ENCODE results near the gene NEUROD4. TPM values are rescaled to one million over a fixed set of nuclear protein-coding genes. Genes with fewer than 3 reads are reported as not detected.

Gene NEUROD4
- total RNA-seq, 1 donor from 2014 or later, result 1.6 TPM

GRCh38 chr12:55024575-55024974 lies 4.8 kb downstream of the NEUROD4 start:
- Mint-ChIP-seq H3K27me3 (peaks cover 46% of the 10 kb centered on the region), H3K27ac (no peak overlapping the region), H3K4me1 (ENCODE audit: unreplicated experiment) (peaks cover 2% of the 10 kb centered on the region)

GRCh38 chr12:55025508-55025907 lies 5.7 kb downstream of the NEUROD4 start:
- H3K9me3 Mint-ChIP-seq, result no peaks in the 10 kb centered on the region
- TF ChIP-seq CTCF (conservative IDR thresholded peaks at IDR 0.05), result no peak
- no peak overlapping the region for H3K27ac Mint-ChIP-seq
- no peak for DNase-seq (ENCODE audit: extremely low spot score, unreplicated experiment)
- H3K27me3 Mint-ChIP-seq, result peaks cover 42% of the 10 kb centered on the region
- H3K4me3 Mint-ChIP-seq, result no peak overlapping the region
- H3K4me1 Mint-ChIP-seq (ENCODE audit: unreplicated experiment), result no peaks in the 10 kb centered on the region
- no peaks in the 10 kb centered on the region for H3K36me3 Mint-ChIP-seq

More at GRCh38 chr12:55024575-55024974, 4.8 kb downstream of the NEUROD4 start:
- no peak overlapping the region for H3K4me3 Mint-ChIP-seq
- no peak for TF ChIP-seq CTCF (conservative IDR thresholded peaks at IDR 0.05)
- H3K36me3 Mint-ChIP-seq, result no peaks in the 10 kb centered on the region
- no peaks in the 10 kb centered on the region for H3K9me3 Mint-ChIP-seq
- DNase-seq (ENCODE audit: extremely low spot score, unreplicated experiment), result no peak

GRCh38 chr12:55034218-55034617 lies 14.4 kb downstream of the NEUROD4 start:
- no peak overlapping the region for H3K27ac Mint-ChIP-seq
- no peak for TF ChIP-seq CTCF (conservative IDR thresholded peaks at IDR 0.05)
- H3K4me1 Mint-ChIP-seq (ENCODE audit: unreplicated experiment), result no peaks in the 10 kb centered on the region
- H3K4me3 Mint-ChIP-seq, result no peak overlapping the region
- DNase-seq (ENCODE audit: extremely low spot score, unreplicated experiment), result no peak
- H3K9me3 Mint-ChIP-seq, result no peaks in the 10 kb centered on the region
- H3K36me3 Mint-ChIP-seq, result no peaks in the 10 kb centered on the region
- peaks cover 20% of the 10 kb centered on the region for H3K27me3 Mint-ChIP-seq

GRCh38 chr12:55036326-55037115 lies 16.7 kb downstream of the NEUROD4 start:
- H3K27ac Mint-ChIP-seq, result no peak overlapping the region
- H3K4me1 Mint-ChIP-seq (ENCODE audit: unreplicated experiment), result no peaks in the 10 kb centered on the region
- no peak for TF ChIP-seq CTCF (conservative IDR thresholded peaks at IDR 0.05)
- H3K9me3 Mint-ChIP-seq, result no peaks in the 10 kb centered on the region
- H3K36me3 Mint-ChIP-seq, result no peaks in the 10 kb centered on the region
- H3K27me3 Mint-ChIP-seq, result peaks cover 27% of the 10 kb centered on the region
- H3K4me3 Mint-ChIP-seq, result no peak overlapping the region
- DNase-seq (ENCODE audit: extremely low spot score, unreplicated experiment), result no peak

- Mint-ChIP-seq H3K9me3 (no peaks in the 10 kb centered on the region), H3K36me3 (no peaks in the 10 kb centered on the region), H3K27me3 (peaks cover 27% of the 10 kb centered on the region), H3K27ac (no peak overlapping the region), H3K4me1 (ENCODE audit: unreplicated experiment) (no peaks in the 10 kb centered on the region), H3K4me3 (no peak overlapping the region)
- DNase-seq (ENCODE audit: extremely low spot score, unreplicated experiment), result no peak
- no peak for TF ChIP-seq CTCF (conservative IDR thresholded peaks at IDR 0.05)
Observed at GRCh38 chr12:55037351-55037987, 17.7 kb downstream of the NEUROD4 start.
